Stimulated activated CD4-positive, alpha-beta T cell treated with anti-CD3 and anti-CD28 coated beads, Interleukin-1b, Interleukin-23, amount 100 ng/mL, for 4 hours (primary cell): Measurements from ENCODE around the gene PPP2R2C.

Experiments used
- DNase-seq, 2 donors: peaks; one replicate each; pipeline ENCODE4 v3.0.0-alpha.2; 2020; ENCODE audit warnings: low read depth in 2 of 2

The PPP2R2C gene

DNA sequence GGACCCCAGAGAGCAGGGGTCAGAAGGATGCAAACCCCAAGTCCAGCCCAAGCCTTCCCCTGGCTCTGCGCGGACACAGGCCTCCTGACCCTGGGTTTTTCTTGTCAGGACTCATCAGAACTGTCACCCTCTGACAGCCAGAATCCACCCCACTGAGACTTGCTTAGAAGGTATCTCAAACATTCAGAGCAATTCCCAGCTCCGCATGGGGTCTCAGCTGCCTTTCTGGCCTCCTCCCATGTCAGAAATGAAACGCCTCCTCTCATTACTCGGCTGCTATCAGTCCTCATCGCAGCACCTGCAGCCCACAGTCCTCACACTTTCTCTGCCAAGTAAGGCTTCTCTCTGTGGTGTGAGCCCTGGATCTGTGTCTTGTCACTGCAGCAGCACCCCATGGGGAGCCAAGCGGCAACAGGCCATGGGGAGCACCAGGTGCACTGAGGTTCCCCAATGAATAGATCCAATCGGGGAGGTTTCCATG lies 105.0 kb downstream of the PPP2R2C start:
- DNase-seq: no peak

DNA sequence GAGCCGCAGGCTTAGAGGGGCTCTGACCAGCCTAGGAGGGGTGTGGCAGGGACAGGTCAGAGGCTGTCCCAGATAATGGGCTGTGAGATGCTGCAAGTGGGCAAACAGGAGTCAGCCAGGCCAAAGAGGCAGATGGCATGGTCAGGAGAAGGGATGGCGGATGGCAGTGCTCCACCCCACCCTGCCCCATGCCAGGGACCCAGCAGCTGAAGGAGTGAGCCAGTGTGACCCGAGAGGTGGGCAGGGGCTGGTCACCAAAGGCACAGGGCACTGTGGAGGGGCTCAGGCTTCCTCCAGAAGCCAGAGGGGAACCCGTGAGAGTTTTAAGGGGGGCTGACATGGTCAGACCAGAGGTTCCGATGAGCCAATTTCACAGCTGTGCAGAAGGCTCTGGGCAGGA lies 105.8 kb downstream of the PPP2R2C start:
- DNase-seq: no peak

DNA sequence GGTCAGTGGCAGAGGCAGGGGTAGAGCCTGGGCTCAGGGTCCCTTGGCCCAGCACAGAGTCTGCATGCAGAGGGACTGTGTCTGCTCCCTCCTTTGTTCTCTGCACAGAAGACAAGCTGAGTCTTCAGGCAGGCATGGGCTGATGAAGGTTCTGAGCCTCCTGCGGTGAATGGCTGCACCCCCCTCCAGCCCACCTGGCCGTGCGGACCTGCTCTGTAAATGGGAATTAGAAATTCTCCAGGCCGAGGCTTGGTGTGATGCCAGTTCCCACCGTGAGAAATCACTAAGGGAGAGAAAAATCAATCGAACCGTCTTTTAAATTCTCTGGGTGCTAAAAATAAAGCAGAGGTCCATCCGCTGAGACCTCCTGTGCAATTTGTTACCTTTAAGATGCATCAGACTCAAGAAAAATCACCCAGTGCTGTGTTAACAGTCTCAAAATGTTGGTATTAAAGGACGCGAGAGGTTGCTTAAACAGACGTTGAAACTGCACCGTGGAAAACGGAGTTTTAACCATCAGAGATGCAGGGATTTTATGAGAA lies 106.8 kb downstream of the PPP2R2C start:
- no peak for DNase-seq

DNA sequence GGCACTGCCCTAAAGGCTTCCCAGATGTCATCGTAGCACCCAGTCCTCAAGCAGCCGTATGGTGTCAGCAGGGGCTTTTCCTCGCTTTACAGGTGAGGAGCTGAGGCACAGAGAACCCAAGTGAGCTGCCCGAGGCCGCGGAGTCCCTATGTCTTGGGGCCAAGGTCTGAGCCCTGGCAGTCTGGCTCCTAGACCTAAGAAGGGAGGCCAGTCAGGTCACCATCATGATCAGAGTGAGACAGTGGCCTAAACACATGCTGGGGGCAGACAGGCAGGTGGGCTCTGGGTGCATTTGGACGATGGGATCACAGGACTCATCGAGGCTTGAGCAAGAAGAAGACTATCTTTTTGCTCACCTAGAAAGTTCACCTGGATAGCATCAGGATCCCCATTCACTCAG lies 107.8 kb downstream of the PPP2R2C start:
- DNase-seq: no peak

DNA sequence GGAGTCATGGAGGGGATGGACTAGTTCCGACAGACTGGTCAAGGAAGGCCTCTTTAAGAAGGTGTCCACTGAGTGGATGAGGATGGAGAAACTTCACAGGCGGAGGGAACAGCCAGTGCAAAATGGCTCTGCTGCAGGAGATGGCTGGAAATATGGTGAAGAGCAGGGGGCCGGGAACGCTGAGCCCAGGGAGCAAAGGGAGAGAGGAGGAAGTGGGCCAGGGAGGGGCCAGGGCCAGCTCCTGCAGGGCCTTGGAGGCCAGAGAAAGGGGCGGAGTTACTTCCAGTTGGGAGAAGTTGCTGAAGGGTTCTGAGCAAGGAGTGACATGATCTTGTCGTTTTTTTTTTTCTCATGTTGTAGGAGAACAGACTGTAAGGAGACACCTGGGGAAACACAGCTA lies 108.3 kb downstream of the PPP2R2C start:
- no peak for DNase-seq

DNA sequence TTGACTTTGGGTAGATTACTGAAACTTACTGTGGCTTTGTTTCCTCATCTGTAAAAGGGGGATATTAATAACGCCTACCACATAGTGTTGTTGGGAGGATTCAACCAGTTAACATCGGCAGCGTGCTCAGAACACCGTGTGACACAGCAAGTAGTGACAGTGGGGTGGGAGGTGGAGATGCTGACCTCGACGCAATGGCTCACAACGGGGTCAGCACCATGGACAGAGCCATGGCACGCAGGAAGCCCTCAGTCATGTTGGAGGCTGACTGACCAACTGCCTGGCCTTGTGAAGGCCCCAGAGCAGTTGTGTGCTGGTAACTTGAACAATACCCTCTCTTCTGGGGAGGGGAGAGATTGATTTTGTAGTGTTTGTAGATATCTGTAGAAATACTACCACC lies 109.5 kb downstream of the PPP2R2C start:
- peak in 1 of 2 donors; percentile 6 for DNase-seq

DNA sequence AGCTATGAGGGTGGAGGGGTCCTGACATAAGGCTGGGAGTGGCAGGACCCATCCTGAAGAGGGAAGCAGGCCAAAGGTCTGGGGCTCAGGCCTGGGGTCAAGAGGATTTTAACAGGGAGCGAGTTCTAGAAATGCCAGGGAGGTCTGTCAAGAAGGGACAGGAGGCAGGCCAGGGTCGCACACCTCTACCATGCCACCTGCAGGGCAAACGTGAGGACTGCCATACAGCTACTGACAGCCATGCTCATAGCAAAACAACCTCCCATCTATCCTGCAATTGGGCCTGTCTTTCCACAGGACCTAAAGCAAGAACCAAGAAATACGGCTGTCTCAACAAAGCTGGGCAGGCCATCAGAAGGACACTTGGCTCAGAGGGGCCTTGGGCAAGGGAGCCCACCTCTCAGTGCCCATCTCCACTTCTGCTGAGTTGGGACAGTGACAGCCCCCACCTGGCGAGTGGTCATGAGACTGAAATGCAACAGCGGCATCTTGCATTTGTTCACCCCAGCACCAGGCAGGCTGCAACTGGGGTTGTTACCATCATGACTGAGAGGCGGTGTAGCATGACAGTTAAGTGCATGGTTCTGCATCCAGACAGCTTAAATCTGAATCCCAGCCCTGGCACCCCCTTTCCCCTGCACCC lies 110.0 kb downstream of the PPP2R2C start:
- DNase-seq: no peak

DNA sequence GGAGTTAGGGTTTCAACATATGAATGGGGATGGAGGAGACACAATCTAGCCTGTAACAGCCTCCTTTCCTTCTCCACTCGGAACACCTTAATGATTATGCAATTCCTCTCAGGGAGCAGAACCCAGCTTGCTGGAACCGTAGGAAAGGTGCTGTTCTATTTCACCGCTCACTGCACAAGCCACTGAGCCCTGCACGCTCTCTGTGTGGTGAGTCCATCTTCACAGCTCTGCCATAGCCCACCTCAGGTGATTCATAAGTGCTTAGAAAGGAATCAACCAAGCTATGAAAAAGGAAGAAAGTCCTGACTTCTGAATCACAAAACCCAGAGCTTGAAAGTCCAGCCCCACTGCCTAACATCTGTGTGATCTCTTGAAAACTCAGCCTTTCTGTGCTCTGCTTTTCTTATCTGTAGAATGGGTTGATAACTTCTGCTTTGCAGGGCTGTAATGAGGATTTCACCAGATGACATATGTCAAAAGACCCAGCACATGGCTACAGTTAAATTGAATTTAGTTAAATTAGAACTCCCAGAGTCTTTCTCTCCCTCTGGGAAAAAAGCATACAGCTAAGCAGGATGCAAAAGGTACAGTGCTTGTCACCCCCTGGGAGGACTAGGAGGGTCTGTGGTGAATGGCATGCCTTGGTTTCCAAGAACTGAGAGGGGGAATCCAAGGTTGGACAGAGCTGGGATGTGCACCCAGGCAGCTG lies 111.2 kb downstream of the PPP2R2C start:
- no peak for DNase-seq

DNA sequence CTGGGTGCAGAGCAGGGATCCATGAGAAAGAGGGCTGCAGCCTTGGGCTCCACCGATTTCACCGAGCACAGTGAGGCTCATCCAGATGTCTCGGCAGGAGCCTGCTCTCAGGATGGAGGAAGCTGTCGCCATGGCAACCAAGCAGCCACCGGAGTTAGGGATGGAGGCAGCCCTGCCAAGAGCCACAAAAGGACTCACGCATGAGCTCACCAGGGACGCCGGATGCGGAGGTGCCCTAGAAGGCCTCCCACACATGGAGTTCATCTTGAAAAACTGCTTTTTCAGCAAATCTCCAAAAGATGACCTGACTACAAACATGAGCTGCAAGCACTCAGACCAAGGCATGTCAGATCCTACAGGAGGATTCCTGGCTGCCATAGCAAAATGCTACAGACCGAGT lies 112.0 kb downstream of the PPP2R2C start:
- DNase-seq: no peak

DNA sequence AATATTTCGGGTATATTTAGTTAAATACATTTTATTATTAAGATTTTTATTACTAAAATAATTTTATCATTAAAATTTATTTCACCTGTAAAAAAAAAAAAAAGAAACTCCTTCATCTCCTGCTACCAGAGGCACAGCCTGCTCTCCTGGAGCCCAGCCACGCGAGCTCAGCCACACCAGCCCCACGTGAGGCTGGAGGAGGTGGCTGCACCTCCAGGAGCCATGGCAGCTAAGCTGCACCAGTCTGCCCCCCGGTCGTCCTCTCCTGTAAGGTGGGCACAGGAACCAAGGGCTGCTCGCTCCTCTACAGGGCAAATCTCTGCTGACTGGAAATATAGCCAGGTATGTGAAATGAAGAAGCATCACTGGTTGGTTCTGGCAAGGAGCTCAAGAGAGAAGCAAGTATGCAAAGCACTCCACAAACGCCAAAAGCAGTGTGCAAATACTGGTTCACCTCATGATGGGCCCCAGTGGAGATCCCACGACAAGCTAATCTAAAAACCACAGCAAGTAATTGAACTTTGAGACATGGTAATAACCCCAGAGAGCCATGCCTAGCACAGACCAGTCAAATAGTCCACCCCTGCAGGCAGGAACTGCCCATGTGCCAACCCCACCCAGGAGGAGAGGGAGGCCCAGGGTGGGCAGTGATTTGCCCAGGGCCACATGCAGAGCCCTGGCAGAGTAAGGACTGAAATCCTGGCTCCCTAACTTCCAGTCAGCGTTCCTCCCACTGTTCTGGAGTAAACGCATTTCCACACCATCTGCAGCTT lies 112.7 kb downstream of the PPP2R2C start:
- no peak for DNase-seq

DNA sequence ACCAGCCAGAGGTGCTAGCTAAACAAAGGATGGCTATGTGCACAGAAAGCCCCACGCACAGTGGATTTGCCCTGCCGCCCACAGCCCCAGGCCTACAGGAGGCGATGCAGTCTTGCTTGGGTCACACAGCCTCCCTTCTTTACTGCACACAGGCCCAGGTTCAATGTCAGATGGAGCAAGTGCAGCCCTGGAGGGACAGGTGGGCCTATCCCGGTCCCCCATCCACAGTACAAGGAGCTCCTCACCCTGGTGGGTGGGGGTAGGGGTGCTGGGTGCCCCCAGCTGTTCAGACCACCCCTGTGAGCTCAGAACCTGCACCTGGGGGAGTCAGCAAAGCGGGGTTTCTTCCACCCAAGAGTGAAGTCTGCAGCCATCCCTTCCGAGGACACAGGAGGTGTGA lies 114.9 kb downstream of the PPP2R2C start:
- DNase-seq: no peak

DNA sequence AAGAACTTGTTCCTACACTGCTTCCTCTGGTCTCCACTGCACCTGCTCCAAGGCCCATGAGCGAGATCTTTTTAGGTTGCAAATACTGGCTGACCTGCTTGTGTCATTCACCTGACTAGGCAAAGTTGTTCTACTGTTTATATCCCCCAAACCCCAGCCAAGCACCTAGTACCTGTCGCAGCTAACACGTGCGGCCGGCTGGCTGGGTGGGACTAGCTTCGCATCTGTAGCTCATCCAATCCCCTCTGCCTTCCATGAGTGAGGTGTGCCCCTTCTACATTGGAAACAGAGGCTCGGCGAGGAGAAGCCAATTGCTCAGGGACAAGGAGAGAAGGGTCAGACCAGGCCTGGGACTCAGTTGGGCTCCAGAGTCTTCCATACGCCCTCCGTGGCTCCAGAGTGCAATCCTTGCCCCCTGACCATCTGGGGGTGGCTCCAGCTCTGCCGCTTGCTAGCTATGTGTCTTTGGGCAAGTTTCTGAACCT lies 116.3 kb downstream of the PPP2R2C start:
- no peak for DNase-seq

DNA sequence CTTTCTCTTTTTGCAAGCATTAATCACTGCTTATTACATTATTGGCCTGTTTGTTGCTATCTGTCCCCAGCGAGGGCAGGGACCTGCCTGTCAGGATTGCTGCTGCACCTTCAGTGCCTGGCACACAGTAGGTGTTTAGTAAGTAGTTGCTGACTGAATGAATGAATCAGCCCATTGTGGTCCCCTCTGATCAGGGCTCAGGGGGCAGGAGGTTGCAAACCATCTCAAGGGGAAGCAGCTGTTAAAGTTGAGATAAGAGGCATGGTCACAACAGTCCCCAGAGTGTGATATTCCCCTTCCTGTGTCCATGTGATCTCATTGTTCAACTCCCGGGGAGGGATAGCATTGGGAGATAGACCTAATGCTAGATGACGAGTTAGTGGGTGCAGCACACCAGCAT lies 117.4 kb downstream of the PPP2R2C start:
- DNase-seq: no peak

DNA sequence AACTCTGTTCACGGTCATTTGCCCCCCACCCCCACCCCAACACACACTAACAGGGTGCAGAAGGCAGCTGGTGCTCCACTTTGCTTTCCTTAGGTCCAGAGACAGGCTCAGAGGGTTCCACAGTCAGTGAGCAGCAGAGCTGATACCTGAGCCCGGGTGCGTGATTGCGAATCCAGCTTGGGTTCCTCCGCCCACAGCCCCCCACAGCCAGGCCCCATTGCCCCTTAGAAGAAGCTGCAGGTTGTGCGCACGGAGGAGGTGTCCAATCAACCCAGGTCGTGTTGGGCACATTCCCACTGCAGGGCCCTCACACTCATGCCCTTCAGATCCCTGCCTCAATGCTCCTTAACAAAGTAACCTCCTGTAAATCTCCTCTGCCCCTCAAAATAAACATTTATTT lies 117.8 kb downstream of the PPP2R2C start:
- no peak for DNase-seq

DNA sequence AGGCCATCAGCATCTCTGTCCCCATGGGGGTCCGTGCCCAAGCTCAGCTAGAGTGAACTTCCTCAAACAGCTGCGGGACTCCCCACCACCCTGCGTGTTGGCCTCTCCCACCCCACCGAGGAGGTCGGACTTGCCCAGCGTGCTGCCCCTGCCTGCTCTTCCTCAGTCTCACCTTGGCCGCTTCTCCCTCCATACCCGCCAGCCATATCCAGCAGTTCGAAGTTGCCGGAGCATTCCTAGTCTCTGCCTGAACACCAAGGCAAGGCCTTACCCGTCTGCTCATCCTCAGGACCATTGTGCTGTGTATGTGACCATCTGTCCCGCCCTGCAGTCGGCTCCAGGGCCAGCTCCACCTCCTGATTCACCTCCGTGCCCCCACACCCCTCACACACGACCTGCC lies 118.3 kb downstream of the PPP2R2C start:
- DNase-seq: no peak

DNA sequence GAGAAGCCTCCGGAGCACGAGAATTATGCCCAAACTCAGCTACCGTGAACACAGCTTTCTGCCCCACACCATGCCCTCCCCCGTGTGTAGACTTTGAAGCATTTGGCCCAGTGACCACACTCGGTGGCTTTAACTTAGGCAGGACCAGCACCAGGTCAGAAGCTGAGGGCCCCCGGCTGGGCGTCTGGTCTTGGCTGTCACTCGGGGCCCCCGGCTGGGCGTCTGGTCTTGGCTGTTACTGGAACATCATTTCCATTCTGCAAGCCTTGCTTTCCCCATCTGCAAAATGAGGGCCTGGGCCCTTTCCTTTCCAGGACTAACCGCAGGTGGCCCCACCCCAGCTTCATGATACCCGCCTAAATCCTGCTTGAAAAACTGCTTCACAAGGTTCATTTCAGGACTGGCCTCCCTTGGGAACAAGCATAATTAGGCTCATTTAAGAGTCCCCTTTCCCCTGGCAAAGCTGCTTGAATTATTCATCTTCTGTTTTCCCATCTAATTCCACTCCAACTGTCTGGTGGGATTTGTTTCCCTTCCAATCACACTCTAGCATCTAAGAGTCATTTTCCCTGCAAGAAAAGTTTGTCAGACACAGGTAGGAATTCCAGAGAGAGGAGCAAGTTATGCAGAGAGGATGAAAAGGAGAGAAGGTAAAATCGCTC lies 120.3 kb downstream of the PPP2R2C start:
- DNase-seq: no peak

DNA sequence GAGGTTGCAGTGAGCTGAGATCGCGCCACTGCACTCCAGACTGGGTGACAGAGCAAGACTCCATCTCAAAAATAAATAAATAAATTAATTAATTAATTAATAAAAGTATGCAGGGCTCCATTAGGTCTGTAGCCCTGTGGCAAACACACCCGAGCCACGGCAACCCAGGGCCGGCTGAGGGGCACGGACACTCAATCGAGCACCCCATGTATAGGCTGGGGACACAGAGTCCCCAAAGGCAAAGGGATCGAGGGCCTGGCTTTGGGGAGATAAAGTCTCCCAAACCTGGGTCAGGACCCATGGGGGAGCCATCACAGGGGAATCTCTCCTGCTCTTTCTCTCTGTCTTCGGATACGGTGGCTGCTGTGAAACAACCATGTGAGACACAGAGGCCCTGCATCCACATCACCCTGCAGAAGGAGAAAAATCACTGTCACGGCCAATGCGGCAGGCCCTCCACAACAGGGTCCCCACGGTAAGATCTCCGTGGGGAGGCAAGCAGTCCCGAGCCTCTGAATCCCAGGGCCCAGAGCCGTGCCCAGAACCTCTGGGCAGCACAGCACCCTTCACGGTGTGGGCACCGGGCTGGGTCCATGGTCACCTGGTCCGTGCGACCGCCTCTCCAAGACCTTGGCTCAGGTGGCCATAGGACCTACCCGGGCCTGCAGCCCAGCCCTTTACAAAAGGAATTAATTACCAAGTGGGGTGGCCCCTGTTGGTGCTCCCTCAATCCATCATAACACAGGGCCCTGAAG lies 121.0 kb downstream of the PPP2R2C start:
- DNase-seq: no peak

DNA sequence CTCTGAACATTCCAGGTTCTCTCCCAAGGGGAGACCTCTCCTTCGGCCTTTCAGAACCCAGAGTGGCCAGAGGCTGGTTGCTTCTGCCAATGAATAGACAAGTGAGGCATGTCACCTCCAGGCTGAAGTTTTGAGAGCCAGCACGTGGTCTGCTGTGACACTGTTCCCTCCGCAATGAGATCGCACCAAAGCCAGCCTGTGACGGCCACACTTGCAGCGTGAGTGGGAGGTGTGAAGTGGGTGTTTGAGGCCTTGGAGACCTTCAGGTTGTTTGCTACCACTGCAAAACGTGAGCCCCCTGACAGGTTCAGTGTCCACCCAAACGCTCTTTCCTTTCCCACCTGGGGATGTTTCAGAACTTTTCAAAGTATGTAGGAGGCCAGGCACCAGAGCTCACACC lies 121.8 kb downstream of the PPP2R2C start:
- DNase-seq: no peak

DNA sequence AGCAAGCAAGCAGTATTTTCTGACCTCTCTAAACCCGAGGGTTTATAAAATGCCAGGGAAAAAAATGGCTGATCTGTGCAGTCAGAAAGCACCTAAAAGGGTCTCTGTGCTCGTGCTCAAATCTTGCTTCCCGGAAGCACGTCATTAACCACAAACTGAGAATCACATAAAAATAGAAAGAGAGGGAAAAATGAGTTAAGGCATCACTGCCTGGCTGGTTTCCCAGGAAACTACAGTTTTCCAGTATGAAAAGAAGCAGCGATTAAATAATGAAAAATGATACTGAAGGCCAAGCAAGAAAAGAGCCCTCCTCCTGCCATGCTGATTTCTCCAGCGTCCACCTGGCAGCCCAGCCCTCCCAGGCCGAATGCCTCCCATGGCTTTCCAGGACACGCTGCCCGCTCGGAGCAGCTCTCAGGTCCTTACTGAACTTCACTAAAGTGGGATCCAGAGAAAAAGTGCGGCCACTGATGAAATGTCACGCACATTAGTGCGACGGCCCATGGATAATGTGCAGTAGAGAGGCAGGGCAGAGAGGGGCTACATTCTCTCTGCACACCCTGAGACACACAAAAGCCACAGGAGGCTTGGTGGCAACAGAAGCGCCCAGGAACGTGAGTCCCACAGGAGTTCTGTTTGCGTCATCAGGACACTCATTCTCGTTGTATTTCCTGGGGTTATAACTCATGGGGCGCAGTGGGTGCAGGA lies 122.4 kb downstream of the PPP2R2C start:
- no peak for DNase-seq

DNA sequence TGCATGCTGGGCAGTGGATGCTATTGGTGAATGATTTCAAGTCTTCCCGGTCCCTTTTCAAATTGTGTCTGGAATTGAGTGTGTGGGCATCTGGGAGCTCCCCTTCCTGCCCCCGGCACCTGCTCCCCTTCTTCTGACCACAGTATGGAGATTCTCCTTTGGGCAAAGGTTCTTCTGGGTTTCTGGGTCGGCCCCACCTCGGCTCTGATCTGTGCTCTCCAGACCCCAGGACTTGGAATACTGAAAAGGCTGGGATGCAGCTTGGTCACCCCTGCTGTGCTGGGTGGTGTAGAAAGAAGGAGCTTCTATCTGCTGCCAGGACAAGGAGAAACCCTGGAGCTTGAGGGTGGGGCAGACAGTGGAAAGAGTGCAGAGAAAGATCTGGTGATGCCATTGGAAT lies 124.0 kb downstream of the PPP2R2C start:
- no peak for DNase-seq
